ENCODE data around the gene PI4KA.

- TF ChIP-seq CTCF (conservative IDR thresholded peaks at IDR 0.05) (no peak), ZFX (IDR thresholded peaks at IDR 0.05) (no peak)
These were observed 47.1 kb upstream of the PI4KA start for GRCh38 chr22:20905415-20906386.

Data from C4-2B (cell line).